ENCODE data around the gene UFSP2.

DNA sequence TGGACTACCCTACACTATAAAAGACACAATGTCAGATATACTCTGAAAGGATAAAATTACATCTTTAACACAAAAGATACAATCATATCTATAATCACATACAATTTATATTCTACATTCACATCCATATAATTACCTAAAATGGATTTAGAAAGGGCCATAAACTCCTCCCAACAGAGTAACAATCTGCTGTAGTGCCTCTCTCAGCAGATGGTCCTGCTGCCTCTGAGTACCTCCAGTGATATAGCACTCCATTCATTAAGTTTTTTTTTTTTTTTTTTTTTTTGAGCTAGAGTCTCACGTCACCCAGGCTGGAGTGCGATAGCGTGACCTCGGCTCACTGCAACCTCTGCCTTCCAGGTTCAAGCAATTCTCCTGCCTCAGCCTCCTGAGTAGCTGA is 21.7 kb downstream of the UFSP2 start:
- no peak for TF ChIP-seq POLR2A (IDR thresholded peaks at IDR 0.05)
- TF ChIP-seq, protein P1, sequence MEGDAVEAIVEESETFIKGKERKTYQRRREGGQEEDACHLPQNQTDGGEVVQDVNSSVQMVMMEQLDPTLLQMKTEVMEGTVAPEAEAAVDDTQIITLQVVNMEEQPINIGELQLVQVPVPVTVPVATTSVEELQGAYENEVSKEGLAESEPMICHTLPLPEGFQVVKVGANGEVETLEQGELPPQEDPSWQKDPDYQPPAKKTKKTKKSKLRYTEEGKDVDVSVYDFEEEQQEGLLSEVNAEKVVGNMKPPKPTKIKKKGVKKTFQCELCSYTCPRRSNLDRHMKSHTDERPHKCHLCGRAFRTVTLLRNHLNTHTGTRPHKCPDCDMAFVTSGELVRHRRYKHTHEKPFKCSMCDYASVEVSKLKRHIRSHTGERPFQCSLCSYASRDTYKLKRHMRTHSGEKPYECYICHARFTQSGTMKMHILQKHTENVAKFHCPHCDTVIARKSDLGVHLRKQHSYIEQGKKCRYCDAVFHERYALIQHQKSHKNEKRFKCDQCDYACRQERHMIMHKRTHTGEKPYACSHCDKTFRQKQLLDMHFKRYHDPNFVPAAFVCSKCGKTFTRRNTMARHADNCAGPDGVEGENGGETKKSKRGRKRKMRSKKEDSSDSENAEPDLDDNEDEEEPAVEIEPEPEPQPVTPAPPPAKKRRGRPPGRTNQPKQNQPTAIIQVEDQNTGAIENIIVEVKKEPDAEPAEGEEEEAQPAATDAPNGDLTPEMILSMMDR (IDR thresholded peaks at IDR 0.05), result no peak

All from heart left ventricle (tissue), 13 donors.